ENCODE data around the gene GDA.

DNA sequence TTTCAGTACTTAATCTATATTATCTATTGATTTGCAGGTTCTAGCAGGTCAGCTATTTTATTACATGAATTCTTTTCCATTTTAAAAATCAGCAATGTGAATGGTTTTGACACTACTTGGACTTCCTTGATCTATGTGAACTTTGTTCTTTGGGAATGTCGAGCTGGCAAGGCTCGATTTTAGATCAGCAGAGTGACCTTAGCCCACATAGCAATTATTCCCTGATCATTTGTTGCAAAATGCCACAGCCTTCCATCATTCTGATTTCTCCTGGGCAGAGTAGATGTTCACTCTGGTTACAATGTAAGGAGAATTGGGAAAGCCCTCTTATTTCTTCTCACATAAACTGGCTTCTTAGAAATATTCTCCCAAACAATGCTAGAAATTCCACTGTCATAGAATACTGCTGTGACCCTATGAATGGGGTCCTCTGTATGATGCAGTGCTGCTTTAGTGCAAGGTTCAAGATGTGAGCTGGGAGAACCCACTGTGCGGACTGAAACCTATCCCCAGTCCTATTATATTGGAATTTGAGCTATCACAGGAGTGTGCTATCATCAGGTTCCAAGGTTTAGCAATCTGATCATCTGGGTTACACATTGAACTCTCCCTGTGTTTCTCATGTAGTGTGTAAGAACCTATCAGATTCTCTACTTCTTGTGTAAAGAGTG lies 15.7 kb upstream of the GDA start:
- no peak for TF ChIP-seq POLR2AphosphoS5 (IDR thresholded peaks at IDR 0.05)
- TF ChIP-seq, protein P1, sequence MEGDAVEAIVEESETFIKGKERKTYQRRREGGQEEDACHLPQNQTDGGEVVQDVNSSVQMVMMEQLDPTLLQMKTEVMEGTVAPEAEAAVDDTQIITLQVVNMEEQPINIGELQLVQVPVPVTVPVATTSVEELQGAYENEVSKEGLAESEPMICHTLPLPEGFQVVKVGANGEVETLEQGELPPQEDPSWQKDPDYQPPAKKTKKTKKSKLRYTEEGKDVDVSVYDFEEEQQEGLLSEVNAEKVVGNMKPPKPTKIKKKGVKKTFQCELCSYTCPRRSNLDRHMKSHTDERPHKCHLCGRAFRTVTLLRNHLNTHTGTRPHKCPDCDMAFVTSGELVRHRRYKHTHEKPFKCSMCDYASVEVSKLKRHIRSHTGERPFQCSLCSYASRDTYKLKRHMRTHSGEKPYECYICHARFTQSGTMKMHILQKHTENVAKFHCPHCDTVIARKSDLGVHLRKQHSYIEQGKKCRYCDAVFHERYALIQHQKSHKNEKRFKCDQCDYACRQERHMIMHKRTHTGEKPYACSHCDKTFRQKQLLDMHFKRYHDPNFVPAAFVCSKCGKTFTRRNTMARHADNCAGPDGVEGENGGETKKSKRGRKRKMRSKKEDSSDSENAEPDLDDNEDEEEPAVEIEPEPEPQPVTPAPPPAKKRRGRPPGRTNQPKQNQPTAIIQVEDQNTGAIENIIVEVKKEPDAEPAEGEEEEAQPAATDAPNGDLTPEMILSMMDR (IDR thresholded peaks at IDR 0.05 in 8 of 11, conservative IDR thresholded peaks at IDR 0.05 in 3 of 11), result no peak
